CD4-positive, alpha-beta T cell (primary cell): ENCODE data around the gene GPR61. TPM values are rescaled to one million over a fixed set of nuclear protein-coding genes. Genes with fewer than 3 reads are reported as not detected.

ENCODE experiments used
- ATAC-seq: fragments of 200-7000 bp; cut with Tn5 transposase; one replicate; pipeline ENCODE4 v1.10.0; 2022; ENCODE audit warnings: mild to moderate bottlenecking; ENCODE audit not compliant: poor library complexity
- CTCF ChIA-PET: fragments of 350-600 bp; sonication (Branson Sonifier 250); formaldehyde crosslinking; loops from one replicate; lab custom pipeline; 2021; ENCODE audit warnings: antibody characterized with exemption, inconsistent platforms; lab: Charles Lee
- POLR2A ChIA-PET: fragments of 350-600 bp; sonication (Branson Sonifier 250); formaldehyde crosslinking; loops from one replicate; lab custom pipeline; 2021; ENCODE audit warnings: antibody characterized with exemption, inconsistent platforms; lab: Charles Lee
- DNase-seq, 14 experiments: peaks; one replicate each; pipeline ENCODE4 v3.0.0-alpha.2; 2013 to 2020; ENCODE audit warnings: mixed read lengths in 2 of 14
- H3K27ac ChIP-seq, 2 donors: one replicate each; pipeline versions ENCODE4 v1.5.1 to v1.7.0; 2013; ENCODE audit warnings: low read length in 2 of 2, low read depth in 1 of 2, mild to moderate bottlenecking in 1 of 2
- H3K27me3 ChIP-seq, 2 experiments: 1 replicate in 1 of 2; 2 replicates in 1 of 2; pipeline versions ENCODE4 v1.6.1 to v1.7.0; 2013; ENCODE audit warnings: low read length in 2 of 2, control low read depth in 1 of 2, mild to moderate bottlenecking in 1 of 2, moderate library complexity in 1 of 2; ENCODE audit not compliant: insufficient read depth in 2 of 2, control insufficient read depth in 1 of 2
- H3K36me3 ChIP-seq: one replicate; pipeline ENCODE4 v1.6.1; 2013; ENCODE audit warnings: low read length, control low read depth; ENCODE audit not compliant: insufficient read depth
- H3K4me1 ChIP-seq: one replicate; pipeline ENCODE4 v1.6.1; 2013; ENCODE audit warnings: low read length, control low read depth; ENCODE audit not compliant: insufficient read depth
- H3K4me3 ChIP-seq: one replicate; pipeline ENCODE4 v1.5.1; 2013; ENCODE audit warnings: mild to moderate bottlenecking, low read length, moderate library complexity
- H3K9me3 ChIP-seq, 2 experiments: 1 replicate in 1 of 2; 2 replicates in 1 of 2; pipeline versions ENCODE4 v1.6.1 to v1.7.0; 2013; ENCODE audit warnings: low read length in 2 of 2, mild to moderate bottlenecking in 2 of 2, control low read depth in 1 of 2, moderate library complexity in 1 of 2; ENCODE audit not compliant: control insufficient read depth in 1 of 2, insufficient read depth in 1 of 2
- H3K27ac Mint-ChIP-seq: one replicate; pipeline ENCODE4 v1.8.0; 2020; ENCODE audit warnings: mixed read lengths
- H3K27me3 Mint-ChIP-seq: one replicate; pipeline ENCODE4 v1.8.0; 2021; ENCODE audit warnings: mixed read lengths
- H3K36me3 Mint-ChIP-seq: one replicate; pipeline ENCODE4 v1.8.0; 2021; ENCODE audit warnings: low read depth, mixed read lengths
- H3K4me1 Mint-ChIP-seq: one replicate; pipeline ENCODE4 v1.8.0; 2021; ENCODE audit warnings: low read depth, mixed read lengths
- H3K4me3 Mint-ChIP-seq: one replicate; pipeline ENCODE4 v1.8.0; 2020; ENCODE audit warnings: mild to moderate bottlenecking, mixed read lengths
- H3K9me3 Mint-ChIP-seq: one replicate; pipeline ENCODE4 v1.8.0; 2020; ENCODE audit warnings: mixed read lengths
- CTCF ChIP-seq: fragments of 200-600 bp; IDR thresholded peaks from one replicate; pipeline ENCODE4 v1.8.0; 2022; ENCODE audit warnings: antibody characterized with exemption, mild to moderate bottlenecking
- intact Hi-C, 2 experiments: fragments of 100-400 bp; cut with DNase I in 1 of 2; cut with micrococcal nuclease in 1 of 2; formaldehyde crosslinking; loops; one replicate each; pipeline versions ENCODE4 v1.15.1 to v1.9.0; 2023 to 2025; cut with DNase I, micrococcal nuclease
- total RNA-seq, 174 experiments: library from RNA in 2 of 174; stranded (reverse) in 2 of 174; gene quantifications; one replicate each; pipeline ENCODE4 v1.2.3 and lab custom pipeline; 2021 to 2026

Gene GPR61
- total RNA-seq, 2 experiments from 2014 or later, result 0.53 to 0.85 TPM

GRCh38 chr1:109570414-109570813 lies 30.7 kb downstream of the GPR61 start:
- no peaks in the 10 kb centered on the region for H3K27me3 Mint-ChIP-seq
- H3K4me1 Mint-ChIP-seq, result peaks cover 27% of the 10 kb centered on the region
- Histone ChIP-seq H3K36me3 (peaks cover 18% of the 10 kb centered on the region), H3K9me3 (no peaks in the 10 kb centered on the region), H3K27ac (no peak overlapping the region), H3K4me3 (no peak overlapping the region), H3K27me3 (no peaks in the 10 kb centered on the region), H3K4me1 (peaks cover 12% of the 10 kb centered on the region)
- no peaks in the 10 kb centered on the region for H3K9me3 Mint-ChIP-seq
- H3K4me3 Mint-ChIP-seq, result no peak overlapping the region
- CTCF ChIA-PET, result interaction anchor here (2.3 kb wide), 1 partner anchor 24 kb away, joined by 7 read pairs; no protein-coding TSS in a partner anchor
- peaks cover 26% of the 10 kb centered on the region for H3K36me3 Mint-ChIP-seq
- ATAC-seq (no peak), DNase-seq (no peak)
- TF ChIP-seq CTCF, result no peak
- no peak overlapping the region for H3K27ac Mint-ChIP-seq
- intact Hi-C loops, result no loop called here
- POLR2A ChIA-PET, result interaction anchor here (2.1 kb wide), 1 partner anchor 22 kb away, joined by 11 read pairs; the partner anchor contains the start of gene GNAI3

- TF ChIP-seq CTCF, result no peak
- Mint-ChIP-seq H3K9me3 (no peaks in the 10 kb centered on the region), H3K36me3 (peaks cover 58% of the 10 kb centered on the region), H3K4me3 (no peak overlapping the region), H3K27ac (peak overlapping the region; percentile 34), H3K4me1 (peaks cover 18% of the 10 kb centered on the region), H3K27me3 (no peaks in the 10 kb centered on the region)
- intact Hi-C loops, result no loop called here
- ChIA-PET POLR2A (no interaction called here), CTCF (no interaction called here)
- ATAC-seq, result no peak
- DNase-seq, result peak in 2 of 14 experiments; percentile 19 to 20
- no peaks in the 10 kb centered on the region for H3K9me3 ChIP-seq
- H3K36me3 ChIP-seq, result peaks cover 42% of the 10 kb centered on the region
- H3K27me3 ChIP-seq, result no peaks in the 10 kb centered on the region
- no peak overlapping the region for H3K27ac ChIP-seq
- no peak overlapping the region for H3K4me3 ChIP-seq
- peaks cover under 1% of the 10 kb centered on the region for H3K4me1 ChIP-seq
These were observed 34.1 kb downstream of the GPR61 start for GRCh38 chr1:109573785-109574184.

GRCh38 chr1:109578947-109579443 lies 39.3 kb downstream of the GPR61 start:
- H3K4me1 ChIP-seq, result no peaks in the 10 kb centered on the region
- Mint-ChIP-seq H3K36me3 (peaks cover 86% of the 10 kb centered on the region), H3K9me3 (no peaks in the 10 kb centered on the region), H3K27ac (peak overlapping the region; percentile 20), H3K27me3 (no peaks in the 10 kb centered on the region), H3K4me1 (no peaks in the 10 kb centered on the region), H3K4me3 (no peak overlapping the region)
- TF ChIP-seq CTCF, result no peak
- H3K9me3 ChIP-seq, result no peaks in the 10 kb centered on the region
- H3K27me3 ChIP-seq, result no peaks in the 10 kb centered on the region
- intact Hi-C loops, result loop anchor here in 1 of 2 experiments (5.0 kb wide), 1 partner anchor 33 kb away; no protein-coding TSS in a partner anchor
- ChIA-PET CTCF (no interaction called here), POLR2A (no interaction called here)
- H3K4me3 ChIP-seq, result no peak overlapping the region
- H3K36me3 ChIP-seq, result peaks cover 84% of the 10 kb centered on the region
- no peak for ATAC-seq
- H3K27ac ChIP-seq, result no peak overlapping the region
- DNase-seq, result no peak
